ENCODE measurements around the gene CAMK2B. TPM values are rescaled to one million over a fixed set of nuclear protein-coding genes. Genes with fewer than 3 reads are reported as not detected.

CAMK2B gene
- total RNA-seq, 1 donor from 2014 or later: 0.23 TPM

DNA sequence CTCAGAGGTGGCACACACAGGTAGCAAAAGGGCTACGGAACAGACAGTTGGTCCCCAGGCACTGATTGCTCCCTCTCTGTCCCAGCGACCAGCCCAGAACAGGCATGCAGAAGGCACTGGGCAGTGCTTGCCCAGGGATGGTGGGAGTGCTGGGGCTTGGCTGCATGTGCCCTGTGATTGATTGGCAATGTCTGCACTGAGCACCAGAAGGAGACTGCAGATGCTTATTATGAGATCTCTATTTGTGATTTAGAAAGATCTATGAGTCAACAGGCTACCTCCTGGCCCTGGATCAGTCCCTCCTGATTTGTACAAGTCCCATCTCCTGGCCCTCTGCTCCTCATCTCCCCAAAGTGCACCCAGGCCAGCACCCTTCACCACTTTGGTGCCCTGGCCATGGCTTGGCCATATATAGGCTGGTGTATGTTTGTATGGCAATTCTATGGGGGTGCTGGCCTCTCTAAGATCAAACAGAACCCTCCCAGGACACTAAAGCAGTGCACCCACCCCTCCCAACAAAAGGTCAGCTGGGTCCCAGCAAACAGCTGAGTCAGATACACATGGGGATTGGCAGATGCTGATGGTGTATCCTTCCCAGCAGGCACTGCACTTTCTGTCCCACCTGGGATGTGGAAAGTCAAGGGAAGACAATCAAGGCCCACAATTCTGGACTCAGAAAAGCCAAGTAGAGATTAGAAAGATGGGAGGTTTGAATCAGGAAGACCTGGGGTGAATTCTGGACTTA, 30.9 kb downstream of the CAMK2B start:
- Mint-ChIP-seq H3K27me3 (ENCODE audit: unreplicated experiment) (peaks cover 8% of the 10 kb centered on the region), H3K27ac (ENCODE audit: unreplicated experiment) (no peak overlapping the region), H3K4me3 (ENCODE audit: unreplicated experiment) (no peak overlapping the region), H3K4me1 (ENCODE audit: unreplicated experiment) (no peaks in the 10 kb centered on the region), H3K9me3 (ENCODE audit: unreplicated experiment) (no peaks in the 10 kb centered on the region), H3K36me3 (ENCODE audit: low read depth, unreplicated experiment) (no peaks in the 10 kb centered on the region)
- TF ChIP-seq, protein P1, sequence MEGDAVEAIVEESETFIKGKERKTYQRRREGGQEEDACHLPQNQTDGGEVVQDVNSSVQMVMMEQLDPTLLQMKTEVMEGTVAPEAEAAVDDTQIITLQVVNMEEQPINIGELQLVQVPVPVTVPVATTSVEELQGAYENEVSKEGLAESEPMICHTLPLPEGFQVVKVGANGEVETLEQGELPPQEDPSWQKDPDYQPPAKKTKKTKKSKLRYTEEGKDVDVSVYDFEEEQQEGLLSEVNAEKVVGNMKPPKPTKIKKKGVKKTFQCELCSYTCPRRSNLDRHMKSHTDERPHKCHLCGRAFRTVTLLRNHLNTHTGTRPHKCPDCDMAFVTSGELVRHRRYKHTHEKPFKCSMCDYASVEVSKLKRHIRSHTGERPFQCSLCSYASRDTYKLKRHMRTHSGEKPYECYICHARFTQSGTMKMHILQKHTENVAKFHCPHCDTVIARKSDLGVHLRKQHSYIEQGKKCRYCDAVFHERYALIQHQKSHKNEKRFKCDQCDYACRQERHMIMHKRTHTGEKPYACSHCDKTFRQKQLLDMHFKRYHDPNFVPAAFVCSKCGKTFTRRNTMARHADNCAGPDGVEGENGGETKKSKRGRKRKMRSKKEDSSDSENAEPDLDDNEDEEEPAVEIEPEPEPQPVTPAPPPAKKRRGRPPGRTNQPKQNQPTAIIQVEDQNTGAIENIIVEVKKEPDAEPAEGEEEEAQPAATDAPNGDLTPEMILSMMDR (IDR thresholded peaks at IDR 0.05; ENCODE audit: unreplicated experiment): no peak
- no peak for DNase-seq (ENCODE audit: low spot score)

DNA sequence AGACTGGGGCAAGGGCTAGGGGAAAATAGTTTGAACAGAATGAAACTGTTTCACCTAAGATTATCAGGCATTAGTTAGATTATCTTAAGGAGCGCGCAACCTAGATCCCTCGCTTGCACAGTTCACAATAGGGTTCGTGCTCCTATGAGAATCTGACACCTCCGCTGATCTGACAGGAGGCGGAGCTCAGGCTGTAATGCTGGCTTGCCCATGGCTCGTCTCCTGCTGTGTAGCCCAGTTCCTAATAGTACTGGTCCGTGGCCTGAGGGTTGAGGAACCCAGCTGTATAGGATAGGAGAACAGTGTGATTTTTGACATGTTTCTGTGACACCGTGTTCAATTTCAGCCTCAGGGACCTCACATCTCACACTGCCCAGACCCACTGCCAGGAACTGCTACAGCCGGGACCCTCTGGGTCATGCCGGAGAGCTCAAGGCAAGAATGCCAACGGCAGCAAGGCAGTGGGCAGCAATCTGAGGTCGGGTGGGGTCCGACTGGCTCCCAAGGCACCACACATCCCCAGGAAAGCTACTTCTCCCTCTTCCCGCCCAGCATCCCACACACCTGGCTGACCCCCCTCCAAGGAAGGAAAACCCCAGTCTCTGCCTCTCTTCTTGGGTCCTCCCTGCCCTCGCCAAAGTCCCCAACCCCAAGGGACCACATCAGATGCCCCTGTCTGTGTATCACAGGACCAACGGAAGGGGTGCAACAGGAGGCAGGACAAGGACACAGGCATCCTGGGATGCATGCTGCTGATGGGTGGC, 31.7 kb downstream of the CAMK2B start:
- peak; percentile 2 for DNase-seq (ENCODE audit: low spot score)
- peaks cover 2% of the 10 kb centered on the region for H3K4me1 Mint-ChIP-seq (ENCODE audit: unreplicated experiment)
- H3K4me3 Mint-ChIP-seq (ENCODE audit: unreplicated experiment): no peak overlapping the region
- H3K27me3 Mint-ChIP-seq (ENCODE audit: unreplicated experiment): peaks cover 8% of the 10 kb centered on the region
- H3K36me3 Mint-ChIP-seq (ENCODE audit: low read depth, unreplicated experiment): no peaks in the 10 kb centered on the region
- no peaks in the 10 kb centered on the region for H3K9me3 Mint-ChIP-seq (ENCODE audit: unreplicated experiment)
- TF ChIP-seq, protein P1 (IDR thresholded peaks at IDR 0.05; ENCODE audit: unreplicated experiment): no peak
- no peak overlapping the region for H3K27ac Mint-ChIP-seq (ENCODE audit: unreplicated experiment)

DNA sequence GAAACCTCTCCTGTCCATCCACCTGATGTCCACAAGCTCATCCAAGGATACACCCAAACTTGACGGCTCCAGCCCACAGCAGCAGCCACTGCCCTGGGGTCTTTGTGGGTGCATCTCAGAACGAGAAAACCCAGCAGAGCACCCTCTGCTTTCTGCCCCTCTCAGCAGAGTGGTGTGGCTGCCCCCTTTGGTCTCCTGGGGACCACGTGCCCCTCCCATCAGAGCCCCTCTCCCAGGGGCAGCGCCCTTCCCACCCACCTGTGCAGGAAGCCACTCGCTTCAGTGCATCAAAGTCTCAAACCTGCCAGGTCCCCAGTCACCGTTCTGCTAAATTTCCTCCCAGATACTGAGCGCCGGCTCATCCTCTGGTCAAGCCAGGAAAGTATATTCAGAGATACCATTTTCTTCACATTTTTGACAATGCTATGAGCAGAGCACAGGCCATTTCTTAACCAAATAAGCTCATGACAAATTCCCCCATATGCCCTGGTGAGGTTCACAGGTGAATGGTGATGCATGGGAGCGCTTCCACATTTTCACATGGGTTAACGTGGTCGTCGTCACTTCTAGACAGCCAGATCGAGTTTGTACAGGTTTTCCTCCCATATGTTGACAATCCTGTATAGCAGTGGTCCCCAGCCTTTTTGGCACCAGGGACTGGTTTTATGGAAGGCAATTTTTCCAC, 32.4 kb downstream of the CAMK2B start:
- no peaks in the 10 kb centered on the region for H3K9me3 Mint-ChIP-seq (ENCODE audit: unreplicated experiment)

DNA sequence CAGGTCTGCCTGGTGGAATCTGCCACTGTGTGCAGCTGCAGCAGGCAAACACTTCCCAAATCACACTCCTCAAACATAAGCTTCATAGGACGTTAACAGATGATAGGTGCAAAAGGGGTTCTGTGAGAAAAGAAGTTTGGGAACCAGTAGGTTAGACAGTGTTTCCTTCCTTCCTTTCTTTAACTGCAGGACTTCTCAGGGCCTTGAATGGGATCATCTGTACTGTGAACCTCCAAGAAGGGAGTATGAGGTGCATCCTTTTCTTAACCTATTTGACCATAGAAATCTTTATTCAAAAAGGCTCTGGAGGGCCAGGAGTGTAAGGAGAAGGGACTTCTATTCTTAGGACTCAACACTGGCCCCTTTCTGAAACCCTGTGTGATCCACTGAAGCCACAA, 33.0 kb downstream of the CAMK2B start:
- H3K27ac Mint-ChIP-seq (ENCODE audit: unreplicated experiment): no peak overlapping the region
- H3K4me1 Mint-ChIP-seq (ENCODE audit: unreplicated experiment): peaks cover 6% of the 10 kb centered on the region
- TF ChIP-seq, protein P1 (IDR thresholded peaks at IDR 0.05; ENCODE audit: unreplicated experiment): no peak
- no peaks in the 10 kb centered on the region for H3K9me3 Mint-ChIP-seq (ENCODE audit: unreplicated experiment)
- DNase-seq (ENCODE audit: low spot score): no peak
- no peak overlapping the region for H3K4me3 Mint-ChIP-seq (ENCODE audit: unreplicated experiment)
- H3K36me3 Mint-ChIP-seq (ENCODE audit: low read depth, unreplicated experiment): no peaks in the 10 kb centered on the region
- H3K27me3 Mint-ChIP-seq (ENCODE audit: unreplicated experiment): peaks cover 8% of the 10 kb centered on the region

More for the DNA sequence above, 32.4 kb downstream of the CAMK2B start:
- no peak for DNase-seq (ENCODE audit: low spot score)
- H3K4me1 Mint-ChIP-seq (ENCODE audit: unreplicated experiment): peaks cover 6% of the 10 kb centered on the region
- H3K27me3 Mint-ChIP-seq (ENCODE audit: unreplicated experiment): peaks cover 8% of the 10 kb centered on the region
- H3K4me3 Mint-ChIP-seq (ENCODE audit: unreplicated experiment): no peak overlapping the region
- H3K27ac Mint-ChIP-seq (ENCODE audit: unreplicated experiment): no peak overlapping the region
- no peaks in the 10 kb centered on the region for H3K36me3 Mint-ChIP-seq (ENCODE audit: low read depth, unreplicated experiment)
- TF ChIP-seq, protein P1 (IDR thresholded peaks at IDR 0.05; ENCODE audit: unreplicated experiment): no peak
